Adipose tissue (tissue), 3 donors: ENCODE results near the gene MMP19. TPM values are rescaled to one million over a fixed set of nuclear protein-coding genes. Genes with fewer than 3 reads are reported as not detected.
"Not testable (repeated sequence)": the region's sequence is repeated elsewhere in the genome, so short reads cannot be mapped to it uniquely, and the experiment has no call there.

Experiments
- H3K27ac ChIP-seq: one replicate; pipeline ENCODE4 v1.5.1; 2013; ENCODE audit warnings: low read depth, low read length
- WGBS, 3 donors: extraction: QIAGEN DNeasy Blood & Tissue Kit; methylation state at CpG; one replicate each; pipeline ENCODE4 v1.1.7; 2013; 5-methylcytosine and 5-hydroxymethylcytosine counted together
- polyA plus RNA-seq, 3 donors: library from polyadenylated mRNA; stranded (reverse); fragments of 200-250 nt; gene quantifications; one replicate each; pipeline ENCODE4 v1.2.3, GENCODE V29; 2013
- donor health status: healthy with polysubstance abuse.
- donor health status: Bipolar disorder and iron deficiency.
- donor health status: healthy.

MMP19 gene
- polyA plus RNA-seq, result 100 to 1,000 TPM in 1 of 3 donors, 10 to 100 TPM in 1, 1 to 10 TPM in 1; 4.4 to 100 (median 39.6) TPM

- H3K27ac ChIP-seq, result peak within 1 kb of the TSS; percentile 26
- WGBS, 3 donors, result 41 to 54% (median 49%) methylated on average over 10 of the region's 10 CpGs
These were observed at the start of gene MMP19 for GRCh38 chr12:55842681-55843429. TSS of gene MMP19 (minus strand) at chr12:55842936. CDS start at chr12:55842830, 106 bp downstream.

GRCh38 chr12:55891310-55891709 lies 48.6 kb upstream of the MMP19 start:
- 88 to 94% (median 94%) methylated on average over 4 of the region's 4 CpGs for WGBS, 3 donors
- no peak overlapping the region for H3K27ac ChIP-seq

GRCh38 chr12:55885113-55885512 lies 42.4 kb upstream of the MMP19 start:
- H3K27ac ChIP-seq, result no peak overlapping the region
- WGBS, 3 donors, result 90 to 96% (median 95%) methylated on average over 1 of the region's 1 CpG

GRCh38 chr12:55877824-55878223 lies 35.1 kb upstream of the MMP19 start:
- no peak overlapping the region for H3K27ac ChIP-seq

GRCh38 chr12:55875704-55876467 lies 33.1 kb upstream of the MMP19 start:
- 75 to 90% (median 85%) methylated on average over 4 of the region's 4 CpGs for WGBS, 3 donors
- no peak overlapping the region for H3K27ac ChIP-seq

GRCh38 chr12:55874443-55874842 lies 31.7 kb upstream of the MMP19 start:
- 51 to 70% (median 54%) methylated on average over 2 of the region's 2 CpGs for WGBS, 3 donors
- H3K27ac ChIP-seq, result no peak overlapping the region

- not testable (repeated sequence) for H3K27ac ChIP-seq
These were observed 23.8 kb upstream of the MMP19 start for GRCh38 chr12:55866454-55867004.

GRCh38 chr12:55865327-55865726 lies 22.6 kb upstream of the MMP19 start:
- 85 to 98% (median 92%) methylated on average over 2 of the region's 2 CpGs for WGBS, 3 donors
- no peak overlapping the region for H3K27ac ChIP-seq

More at GRCh38 chr12:55866454-55867004, 23.8 kb upstream of the MMP19 start:
- 98 to 100% (median 98%) methylated on average over 3 of the region's 3 CpGs for WGBS, 3 donors

- not testable (repeated sequence) for H3K27ac ChIP-seq
- WGBS, 3 donors, result 94 to 97% (median 95%) methylated on average over 13 of the region's 13 CpGs
These were observed 20.2 kb upstream of the MMP19 start for GRCh38 chr12:55862931-55863330.

- no peak overlapping the region for H3K27ac ChIP-seq
These were observed 19.6 kb upstream of the MMP19 start for GRCh38 chr12:55862286-55862685.

GRCh38 chr12:55861871-55862270 lies 19.1 kb upstream of the MMP19 start:
- WGBS, 3 donors, result 85 to 90% (median 88%) methylated on average over 3 of the region's 3 CpGs

GRCh38 chr12:55861396-55861795 lies 18.7 kb upstream of the MMP19 start:
- H3K27ac ChIP-seq, result no peak overlapping the region
- WGBS, 3 donors, result 91 to 97% (median 95%) methylated on average over 8 of the region's 8 CpGs

More at GRCh38 chr12:55861871-55862270, 19.1 kb upstream of the MMP19 start:
- H3K27ac ChIP-seq, result no peak overlapping the region

- WGBS, 3 donors, result 29 to 63% (median 47%) methylated on average over 1 of the region's 1 CpG
- H3K27ac ChIP-seq, result no peak overlapping the region
These were observed 10.0 kb upstream of the MMP19 start for GRCh38 chr12:55852740-55853139.

GRCh38 chr12:55850893-55851292 lies 8.2 kb upstream of the MMP19 start:
- whole genome bisulfite sequencing, 3 donors, result 79 to 84% (median 84%) methylated on average over 3 of the region's 3 CpGs
- H3K27ac ChIP-seq, result peak overlapping the region; percentile 3

- H3K27ac ChIP-seq, result peak overlapping the region; percentile 3
- WGBS, 3 donors, result 25 to 36% (median 33%) methylated on average over 1 of the region's 1 CpG
These were observed 7.7 kb upstream of the MMP19 start for GRCh38 chr12:55850401-55850800.

- peak overlapping the region; percentile 42 for H3K27ac ChIP-seq
- WGBS, 3 donors, result 70 to 78% (median 72%) methylated on average over 7 of the region's 7 CpGs
These were observed 7.0 kb upstream of the MMP19 start for GRCh38 chr12:55849616-55850343.

- 15 to 51% (median 17%) methylated on average over 6 of the region's 6 CpGs for WGBS, 3 donors
- H3K27ac ChIP-seq, result peak overlapping the region; percentile 95
These were observed 5.0 kb upstream of the MMP19 start for GRCh38 chr12:55847603-55848291.

GRCh38 chr12:55847033-55847432 lies 4.3 kb upstream of the MMP19 start:
- peak overlapping the region; percentile 95 for H3K27ac ChIP-seq
- 35 to 51% (median 41%) methylated on average over 3 of the region's 3 CpGs for whole genome bisulfite sequencing, 3 donors
